Ovary (tissue), 3 donors: ENCODE measurements around the gene HTR6.

Source experiments
- EP300 ChIP-seq: sonication (generic); formaldehyde crosslinking; IDR thresholded peaks from one replicate; pipeline ENCODE4 v1.6.1; 2017; ENCODE audit warnings: antibody characterized with exemption
- POLR2A ChIP-seq: fragments of 450-650 bp; IDR thresholded peaks from one replicate; pipeline ENCODE4 v1.6.1; 2017; ENCODE audit warnings: antibody characterized with exemption, mild to moderate bottlenecking, moderate library complexity
- TF ChIP-seq, protein P1 (sequence below), 3 donors: fragments of 450-650 bp in 2 of 3; fragments of 200-600 bp in 1 of 3; IDR thresholded peaks; one replicate each; pipeline versions ENCODE4 v1.5.1 to v1.8.0; 2016 to 2022; ENCODE audit warnings: antibody characterized with exemption in 3 of 3, mild to moderate bottlenecking in 1 of 3
- donor health status: DM: no; HTN: no; CAD: no.

- TF ChIP-seq POLR2A: no peak
- TF ChIP-seq, protein P1, sequence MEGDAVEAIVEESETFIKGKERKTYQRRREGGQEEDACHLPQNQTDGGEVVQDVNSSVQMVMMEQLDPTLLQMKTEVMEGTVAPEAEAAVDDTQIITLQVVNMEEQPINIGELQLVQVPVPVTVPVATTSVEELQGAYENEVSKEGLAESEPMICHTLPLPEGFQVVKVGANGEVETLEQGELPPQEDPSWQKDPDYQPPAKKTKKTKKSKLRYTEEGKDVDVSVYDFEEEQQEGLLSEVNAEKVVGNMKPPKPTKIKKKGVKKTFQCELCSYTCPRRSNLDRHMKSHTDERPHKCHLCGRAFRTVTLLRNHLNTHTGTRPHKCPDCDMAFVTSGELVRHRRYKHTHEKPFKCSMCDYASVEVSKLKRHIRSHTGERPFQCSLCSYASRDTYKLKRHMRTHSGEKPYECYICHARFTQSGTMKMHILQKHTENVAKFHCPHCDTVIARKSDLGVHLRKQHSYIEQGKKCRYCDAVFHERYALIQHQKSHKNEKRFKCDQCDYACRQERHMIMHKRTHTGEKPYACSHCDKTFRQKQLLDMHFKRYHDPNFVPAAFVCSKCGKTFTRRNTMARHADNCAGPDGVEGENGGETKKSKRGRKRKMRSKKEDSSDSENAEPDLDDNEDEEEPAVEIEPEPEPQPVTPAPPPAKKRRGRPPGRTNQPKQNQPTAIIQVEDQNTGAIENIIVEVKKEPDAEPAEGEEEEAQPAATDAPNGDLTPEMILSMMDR (IDR thresholded peaks at IDR 0.05): no peak
- TF ChIP-seq EP300: no peak
Measured at GRCh38 chr1:19698181-19698580, 33.5 kb downstream of the HTR6 start.
